CD14-positive monocyte (primary cell): ENCODE results near the gene TMCC1. TPM values are rescaled to one million over a fixed set of nuclear protein-coding genes. Genes with fewer than 3 reads are reported as not detected.
"Not testable (repeated sequence)": the region's sequence is repeated elsewhere in the genome, so short reads cannot be mapped to it uniquely, and the experiment has no call there.

Experiments used
- DNase-seq, 3 donors: peaks; one replicate each; pipeline ENCODE4 v3.0.0-alpha.2; 2011 to 2022
- H2AFZ ChIP-seq: 2 replicates; pipeline ENCODE4 v1.6.0; 2012; ENCODE audit warnings: mild to moderate bottlenecking, low read depth, low read length, inconsistent platforms; ENCODE audit not compliant: insufficient read depth, poor library complexity, severe bottlenecking
- H3K27ac ChIP-seq, 2 donors: 1 replicate in 1 of 2; 2 replicates in 1 of 2; pipeline ENCODE4 v1.5.1; 2012 to 2013; ENCODE audit warnings: low read length in 2 of 2, control low read depth in 1 of 2, inconsistent platforms in 1 of 2, low read depth in 1 of 2, mild to moderate bottlenecking in 1 of 2
- H3K27me3 ChIP-seq, 2 donors: one replicate each; pipeline versions ENCODE4 v1.6.0 to v1.6.1; 2011 to 2013; ENCODE audit warnings: low read length in 2 of 2; ENCODE audit not compliant: control insufficient read depth in 2 of 2, insufficient read depth in 2 of 2
- H3K36me3 ChIP-seq, 2 donors: replicated peaks in 1 of 2; 1 replicate in 1 of 2; 2 replicates in 1 of 2; pipeline versions ENCODE4 v1.5.1 to v1.6.1; 2012 to 2013; ENCODE audit warnings: low read length in 2 of 2, control low read depth in 1 of 2, inconsistent platforms in 1 of 2, mild to moderate bottlenecking in 1 of 2; ENCODE audit not compliant: insufficient read depth in 2 of 2, control insufficient read depth in 1 of 2
- H3K4me1 ChIP-seq, 2 donors: 1 replicate in 1 of 2; 2 replicates in 1 of 2; pipeline versions ENCODE4 v1.5.1 to v1.6.1; 2012 to 2013; ENCODE audit warnings: low read length in 2 of 2, control low read depth in 1 of 2, inconsistent platforms in 1 of 2, mild to moderate bottlenecking in 1 of 2, moderate library complexity in 1 of 2; ENCODE audit not compliant: insufficient read depth in 2 of 2, control insufficient read depth in 1 of 2
- H3K4me2 ChIP-seq: replicated peaks from 2 replicates; pipeline ENCODE3; 2012; ENCODE audit warnings: low read length, moderate library complexity, mild to moderate bottlenecking; ENCODE audit not compliant: poor library complexity, severe bottlenecking; ENCODE audit errors: extremely low read depth
- H3K4me3 ChIP-seq, 3 experiments: fragments of 200-600 bp in 1 of 3; sonication (generic) in 1 of 3; replicated peaks in 1 of 3; 1 replicate in 2 of 3; 2 replicates in 1 of 3; pipeline ENCODE4 v1.5.1; 2011 to 2013; ENCODE audit warnings: low read length in 3 of 3, mild to moderate bottlenecking in 3 of 3, control low read depth in 2 of 3, low read depth in 2 of 3, inconsistent platforms in 1 of 3, moderate library complexity in 1 of 3
- H3K79me2 ChIP-seq: 2 replicates; pipeline ENCODE4 v1.6.0; 2012; ENCODE audit warnings: mild to moderate bottlenecking, control low read depth, inconsistent platforms, low read length, moderate library complexity; ENCODE audit not compliant: insufficient read depth
- H3K9ac ChIP-seq: 2 replicates; pipeline ENCODE4 v1.6.0; 2017; ENCODE audit warnings: low read length, mild to moderate bottlenecking; ENCODE audit not compliant: insufficient read depth, poor library complexity, severe bottlenecking
- H3K9me3 ChIP-seq, 2 donors: replicated peaks in 1 of 2; 1 replicate in 1 of 2; 2 replicates in 1 of 2; pipeline versions ENCODE4 v1.5.1 to v1.6.1; 2012 to 2013; ENCODE audit warnings: low read length in 2 of 2, control low read depth in 1 of 2; ENCODE audit not compliant: control insufficient read depth in 1 of 2, insufficient read depth in 1 of 2
- H4K20me1 ChIP-seq: 2 replicates; pipeline ENCODE4 v1.6.0; 2012; ENCODE audit warnings: mild to moderate bottlenecking, low read length, control low read depth, moderate library complexity; ENCODE audit not compliant: insufficient read depth
- H3K27ac Mint-ChIP-seq, 7 donors: one replicate each; pipeline ENCODE4 v1.8.0; 2020; ENCODE audit warnings: mild to moderate bottlenecking in 7 of 7, mixed read lengths in 7 of 7, moderate library complexity in 6 of 7, inconsistent platforms in 2 of 7
- H3K27me3 Mint-ChIP-seq, 3 donors: one replicate each; pipeline ENCODE4 v1.8.0; 2021 to 2022; ENCODE audit warnings: low read depth in 3 of 3, mild to moderate bottlenecking in 3 of 3, mixed read lengths in 3 of 3, moderate library complexity in 3 of 3, inconsistent platforms in 1 of 3
- H3K36me3 Mint-ChIP-seq, 2 donors: one replicate each; pipeline ENCODE4 v1.8.0; 2020; ENCODE audit warnings: mixed read lengths in 2 of 2, inconsistent platforms in 1 of 2, mild to moderate bottlenecking in 1 of 2
- H3K4me1 Mint-ChIP-seq: one replicate; pipeline ENCODE4 v1.8.0; 2020; ENCODE audit warnings: mild to moderate bottlenecking, mixed read lengths
- H3K4me3 Mint-ChIP-seq, 2 donors: one replicate each; pipeline ENCODE4 v1.8.0; 2020; ENCODE audit warnings: mild to moderate bottlenecking in 2 of 2, mixed read lengths in 2 of 2, moderate library complexity in 1 of 2
- H3K9me3 Mint-ChIP-seq, 7 donors: one replicate each; pipeline ENCODE4 v1.8.0; 2020 to 2022; ENCODE audit warnings: mixed read lengths in 7 of 7, mild to moderate bottlenecking in 6 of 7, moderate library complexity in 6 of 7, inconsistent platforms in 2 of 7
- CTCF ChIP-seq: fragments of 200-600 bp; IDR thresholded peaks from one replicate; pipeline ENCODE4 v1.8.0; 2022; ENCODE audit warnings: antibody characterized with exemption, mild to moderate bottlenecking
- WGBS: methylation state at CpG from one replicate; pipeline ENCODE4 v1.1.5; 2013; ENCODE audit warnings: missing lambda C conversion rate; ENCODE audit not compliant: insufficient coverage; 5-methylcytosine and 5-hydroxymethylcytosine counted together
- intact Hi-C, 2 donors: fragments of 100-400 bp; cut with micrococcal nuclease; formaldehyde crosslinking; loops; one replicate each; pipeline versions ENCODE4 v1.15.0 to v1.15.1; 2023
- polyA plus RNA-seq, 3 donors: library from polyadenylated mRNA; depleted of rRNA in 1 of 3; unstranded in 2 of 3; stranded (reverse) in 1 of 3; fragments of 300-500 nt in 2 of 3; fragments of >200 nt in 1 of 3; fragmentation: Illumina TruSeq in 2 of 3; gene quantifications; 1 replicate in 2 of 3; 2 replicates in 1 of 3; pipeline ENCODE4 v1.2.3, GENCODE V29; 2012 to 2021

Gene TMCC1
- polyA plus RNA-seq, 3 donors, result 5.0 to 10.2 (median 5.0) TPM

GRCh38 chr3:129644836-129645235 is 248.7 kb downstream of the TMCC1 start:
- H4K20me1 ChIP-seq, result no peaks in the 10 kb centered on the region
- Mint-ChIP-seq H3K36me3 (peaks cover 0 to 8% of the 10 kb centered on the region in 2 donors), H3K4me1 (peaks cover 5% of the 10 kb centered on the region), H3K27ac (no peak overlapping the region), H3K27me3 (peaks cover 0 to 3% (median 2%) of the 10 kb centered on the region in 3 donors), H3K4me3 (no peak overlapping the region), H3K9me3 (no peaks in the 10 kb centered on the region)
- intact Hi-C loops, result loop anchor here in 1 of 2 donors (10.0 kb wide), 1 partner anchor 360 kb away; no protein-coding TSS in a partner anchor
- no peaks in the 10 kb centered on the region for H3K9me3 ChIP-seq
- no peak overlapping the region for H3K9ac ChIP-seq
- 90% methylated on average over 3 of the region's 3 CpGs for whole genome bisulfite sequencing
- H3K79me2 ChIP-seq, result no peaks in the 10 kb centered on the region
- no peak overlapping the region for H2AFZ ChIP-seq
- no peaks in the 10 kb centered on the region for H3K36me3 ChIP-seq
- no peak overlapping the region for H3K4me2 ChIP-seq
- TF ChIP-seq CTCF, result no peak
- peaks cover 8 to 12% of the 10 kb centered on the region in 2 donors for H3K4me1 ChIP-seq
- H3K4me3 ChIP-seq, result no peak overlapping the region
- no peak overlapping the region for H3K27ac ChIP-seq
- DNase-seq, result no peak
- no peaks in the 10 kb centered on the region for H3K27me3 ChIP-seq

GRCh38 chr3:129641567-129642260 is 251.8 kb downstream of the TMCC1 start:
- H3K9ac ChIP-seq, H2AFZ ChIP-seq, H3K27ac ChIP-seq, H3K9me3 Mint-ChIP-seq, H3K27ac Mint-ChIP-seq, H3K9me3 ChIP-seq, H4K20me1 ChIP-seq, H3K4me1 Mint-ChIP-seq, H3K4me3 ChIP-seq, H3K36me3 ChIP-seq, DNase-seq, H3K4me2 ChIP-seq, H3K27me3 ChIP-seq, H3K36me3 Mint-ChIP-seq, H3K4me3 Mint-ChIP-seq, H3K27me3 Mint-ChIP-seq, H3K79me2 ChIP-seq: not testable (repeated sequence)
- no CpG with 5 or more reads among the region's 10 CpGs for WGBS
- intact Hi-C loops, result loop anchor here in 1 of 2 donors (10.0 kb wide), 1 partner anchor 363 kb away; no protein-coding TSS in a partner anchor
- peaks cover 8 to 12% of the 10 kb centered on the region in 2 donors for H3K4me1 ChIP-seq

GRCh38 chr3:129640985-129641384 is 252.5 kb downstream of the TMCC1 start:
- not testable (repeated sequence) for H3K4me3 ChIP-seq, H3K27ac ChIP-seq, H3K36me3 Mint-ChIP-seq, H3K4me1 Mint-ChIP-seq, H3K36me3 ChIP-seq, H3K27ac Mint-ChIP-seq, H4K20me1 ChIP-seq, H3K4me2 ChIP-seq, H3K9ac ChIP-seq, H3K27me3 Mint-ChIP-seq, H3K9me3 Mint-ChIP-seq, H3K79me2 ChIP-seq, H3K27me3 ChIP-seq, H2AFZ ChIP-seq, DNase-seq, H3K9me3 ChIP-seq, H3K4me3 Mint-ChIP-seq
- whole genome bisulfite sequencing, result no CpG with 5 or more reads among the region's 7 CpGs
- peaks cover 8 to 12% of the 10 kb centered on the region in 2 donors for H3K4me1 ChIP-seq
- intact Hi-C loops, result loop anchor here in 1 of 2 donors (10.0 kb wide), 1 partner anchor 364 kb away; no protein-coding TSS in a partner anchor
